Right cardiac atrium (tissue), 5 donors: ENCODE measurements around the gene POLR2L. TPM values are rescaled to one million over a fixed set of nuclear protein-coding genes. Genes with fewer than 3 reads are reported as not detected.

Experiments used
- ATAC-seq, 2 donors: fragments of 200-7000 bp; cut with Tn5 transposase; one replicate each; pipeline versions ENCODE4 v1.8.0 to v1.9.1; 2020; ENCODE audit warnings: moderate library complexity in 2 of 2, mild to moderate bottlenecking in 1 of 2
- DNase-seq, 3 donors: peaks; one replicate each; pipeline ENCODE4 v3.0.0-alpha.2; 2020
- H3K27ac ChIP-seq: one replicate; pipeline ENCODE4 v1.5.1; 2013; ENCODE audit warnings: mild to moderate bottlenecking, low read length, control low read depth, moderate library complexity
- H3K27me3 ChIP-seq: one replicate; pipeline ENCODE4 v1.6.1; 2013; ENCODE audit not compliant: control insufficient read depth, insufficient read depth
- H3K4me1 ChIP-seq: one replicate; pipeline ENCODE4 v1.6.1; 2013; ENCODE audit warnings: low read length; ENCODE audit not compliant: control insufficient read depth, insufficient read depth
- H3K4me3 ChIP-seq: one replicate; pipeline ENCODE4 v1.5.1; 2013; ENCODE audit warnings: low read length, control low read depth
- H3K9me3 ChIP-seq: one replicate; pipeline ENCODE4 v1.6.1; 2013; ENCODE audit warnings: low read length; ENCODE audit not compliant: control insufficient read depth
- WGBS: extraction: QIAGEN DNeasy Blood & Tissue Kit; methylation state at CpG from one replicate; pipeline ENCODE4 v1.1.7; 2013; 5-methylcytosine and 5-hydroxymethylcytosine counted together
- intact Hi-C, 4 donors: fragments of 100-400 bp; cut with DNase I; formaldehyde crosslinking; loops; one replicate each; pipeline versions ENCODE4 v1.11.0 to v1.14.0; 2022 to 2023
- polyA plus RNA-seq: library from polyadenylated mRNA; stranded (reverse); fragments of 200-250 nt; gene quantifications from one replicate; pipeline ENCODE4 v1.2.3, GENCODE V29; 2013
- total RNA-seq, 4 donors: library from RNA; stranded (reverse); fragmentation: NEBNext Ultra II Directional; extraction: Animal tissue kit (Norgen Biotek cat#: 25700); gene quantifications; one replicate each; pipeline ENCODE4 v1.2.1, GENCODE V29; 2021
- donor health status: healthy with polysubstance abuse.
- donor health status: DM: no; HTN: yes; CAD: no.
- donor health status: DM: no; HTN: no; CAD: no.
- donor health status: DM: no; HTN: yes; CAD: no; lungs with severe emphysema.
- donor health status: DM: yes; HTN: yes; CAD: no.

The POLR2L gene
- total and polyA plus RNA-seq, 5 donors = 147 to 278 (median 220) TPM

- Histone ChIP-seq H3K4me1 (peaks cover 7% of the 10 kb centered on the region), H3K27ac (no peak overlapping the region), H3K4me3 (no peak overlapping the region), H3K27me3 (no peaks in the 10 kb centered on the region), H3K9me3 (no peaks in the 10 kb centered on the region)
- 88% methylated on average over 53 of the region's 53 CpGs for WGBS
- ATAC-seq (no peak), DNase-seq (peak in 1 of 3 donors; percentile 62)
- intact Hi-C loops = no loop called here
Measured at GRCh38 chr11:823441-824291, 18.7 kb downstream of the POLR2L start.

- peaks cover 7% of the 10 kb centered on the region for H3K4me1 ChIP-seq
- DNase-seq = peak in 2 of 3 donors; percentile 76 to 77
Measured at GRCh38 chr11:821512-822371, 20.6 kb downstream of the POLR2L start.

GRCh38 chr11:820655-821511 is 21.4 kb downstream of the POLR2L start:
- DNase-seq (peak; percentile 81 to 88 (median 84)), ATAC-seq (peak; percentile 27 to 49)
- peak overlapping the region; percentile 97 for H3K27ac ChIP-seq
- intact Hi-C loops = no loop called here
- peaks cover 7% of the 10 kb centered on the region for H3K4me1 ChIP-seq
- 51% methylated on average over 11 of the region's 11 CpGs for WGBS
- no peaks in the 10 kb centered on the region for H3K27me3 ChIP-seq
- H3K4me3 ChIP-seq = peak overlapping the region; percentile 92
- H3K9me3 ChIP-seq = no peaks in the 10 kb centered on the region

More at GRCh38 chr11:821512-822371, 20.6 kb downstream of the POLR2L start:
- Histone ChIP-seq H3K27me3 (no peaks in the 10 kb centered on the region), H3K4me3 (no peak overlapping the region), H3K27ac (peak overlapping the region; percentile 44), H3K9me3 (no peaks in the 10 kb centered on the region)
- intact Hi-C loops = no loop called here
- WGBS = 70% methylated on average over 22 of the region's 22 CpGs
- no peak for ATAC-seq

GRCh38 chr11:819943-820649 is 22.2 kb downstream of the POLR2L start:
- H3K4me1 ChIP-seq = peaks cover 7% of the 10 kb centered on the region
- H3K4me3 ChIP-seq = peak overlapping the region; percentile 92
- H3K27ac ChIP-seq = peak overlapping the region; percentile 97
- DNase-seq (peak; percentile 87 to 95 (median 95)), ATAC-seq (peak; percentile 50 to 57)
- no peaks in the 10 kb centered on the region for H3K27me3 ChIP-seq
- intact Hi-C loops = no loop called here
- 2% methylated on average over 47 of the region's 47 CpGs for WGBS
- H3K9me3 ChIP-seq = no peaks in the 10 kb centered on the region

- no peaks in the 10 kb centered on the region for H3K9me3 ChIP-seq
- H3K4me3 ChIP-seq = peak overlapping the region; percentile 92
- intact Hi-C loops = no loop called here
- whole genome bisulfite sequencing = under 1% methylated on average over 96 of the region's 96 CpGs
- no peaks in the 10 kb centered on the region for H3K27me3 ChIP-seq
- DNase-seq (peak; percentile 94 to 98 (median 97)), ATAC-seq (peak; percentile 83 to 89)
- H3K4me1 ChIP-seq = peaks cover 7% of the 10 kb centered on the region
- H3K27ac ChIP-seq = peak overlapping the region; percentile 97
Measured at GRCh38 chr11:819129-819931, 23.0 kb downstream of the POLR2L start.

GRCh38 chr11:818396-819128 is 23.8 kb downstream of the POLR2L start, which contains the start of gene PNPLA2:
TSS of gene PNPLA2 (plus strand) at chr11:818914. CDS start at chr11:819719, 805 bp downstream.
- intact Hi-C loops = no loop called here
- peak; percentile 1 to 3 for ATAC-seq
- peak within 1 kb of the TSS; percentile 97 for H3K27ac ChIP-seq
- H3K4me3 ChIP-seq = peak within 1 kb of the TSS; percentile 92
- H3K4me1 ChIP-seq = peaks cover 7% of the 10 kb centered on the region
- 25% methylated on average over 20 of the region's 20 CpGs for WGBS
- DNase-seq = peak in 1 of 3 donors; percentile 79
- H3K9me3 ChIP-seq = no peaks in the 10 kb centered on the region
- no peaks in the 10 kb centered on the region for H3K27me3 ChIP-seq

- no peak overlapping the region for H3K27ac ChIP-seq
- no peak for DNase-seq
- H3K27me3 ChIP-seq = no peaks in the 10 kb centered on the region
- H3K4me1 ChIP-seq = peaks cover 7% of the 10 kb centered on the region
- ATAC-seq = no peak
- no peak overlapping the region for H3K4me3 ChIP-seq
- WGBS = 78% methylated on average over 11 of the region's 11 CpGs
- no peaks in the 10 kb centered on the region for H3K9me3 ChIP-seq
- intact Hi-C loops = no loop called here
Measured at GRCh38 chr11:816433-816779, 25.9 kb downstream of the POLR2L start.

GRCh38 chr11:815675-816432 is 26.5 kb downstream of the POLR2L start:
- intact Hi-C loops = no loop called here
- H3K9me3 ChIP-seq = no peaks in the 10 kb centered on the region
- H3K27me3 ChIP-seq = no peaks in the 10 kb centered on the region
- DNase-seq (no peak), ATAC-seq (no peak)
- peaks cover 4% of the 10 kb centered on the region for H3K4me1 ChIP-seq
- no peak overlapping the region for H3K4me3 ChIP-seq
- no peak overlapping the region for H3K27ac ChIP-seq
- 86% methylated on average over 11 of the region's 11 CpGs for WGBS
